Measurements from ENCODE around the gene MYB.

The MYB gene

DNA sequence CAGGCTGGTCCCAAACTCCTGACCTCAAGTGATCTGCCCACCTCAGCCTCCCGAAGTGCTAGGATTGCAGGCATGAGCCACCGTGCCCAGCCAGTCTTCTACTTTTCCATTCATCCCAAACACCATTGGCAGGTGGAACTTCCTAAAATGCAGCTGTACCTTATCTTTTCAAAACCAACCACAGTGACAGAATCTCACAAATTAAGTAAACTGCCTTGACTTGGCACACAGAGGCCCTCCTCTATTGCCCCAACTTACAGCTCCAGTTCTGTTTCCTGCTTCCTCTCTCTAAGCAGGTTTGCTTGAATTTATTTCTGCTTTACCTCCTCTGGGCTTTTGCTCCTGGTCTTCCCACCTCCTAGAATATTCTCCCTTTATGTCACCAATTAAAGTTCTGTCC lies 7.6 kb downstream of the MYB start:
- no peak overlapping the region for H3K4me3 ChIP-seq (ENCODE audit: low read depth, low read length)
- H3K27ac ChIP-seq: no peak overlapping the region
- no peaks in the 10 kb centered on the region for H3K27me3 ChIP-seq (replicated peaks)
- DNase-seq: no peak
- TF ChIP-seq, protein P1, sequence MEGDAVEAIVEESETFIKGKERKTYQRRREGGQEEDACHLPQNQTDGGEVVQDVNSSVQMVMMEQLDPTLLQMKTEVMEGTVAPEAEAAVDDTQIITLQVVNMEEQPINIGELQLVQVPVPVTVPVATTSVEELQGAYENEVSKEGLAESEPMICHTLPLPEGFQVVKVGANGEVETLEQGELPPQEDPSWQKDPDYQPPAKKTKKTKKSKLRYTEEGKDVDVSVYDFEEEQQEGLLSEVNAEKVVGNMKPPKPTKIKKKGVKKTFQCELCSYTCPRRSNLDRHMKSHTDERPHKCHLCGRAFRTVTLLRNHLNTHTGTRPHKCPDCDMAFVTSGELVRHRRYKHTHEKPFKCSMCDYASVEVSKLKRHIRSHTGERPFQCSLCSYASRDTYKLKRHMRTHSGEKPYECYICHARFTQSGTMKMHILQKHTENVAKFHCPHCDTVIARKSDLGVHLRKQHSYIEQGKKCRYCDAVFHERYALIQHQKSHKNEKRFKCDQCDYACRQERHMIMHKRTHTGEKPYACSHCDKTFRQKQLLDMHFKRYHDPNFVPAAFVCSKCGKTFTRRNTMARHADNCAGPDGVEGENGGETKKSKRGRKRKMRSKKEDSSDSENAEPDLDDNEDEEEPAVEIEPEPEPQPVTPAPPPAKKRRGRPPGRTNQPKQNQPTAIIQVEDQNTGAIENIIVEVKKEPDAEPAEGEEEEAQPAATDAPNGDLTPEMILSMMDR (IDR thresholded peaks at IDR 0.05; ENCODE audit: low read depth, low read length, missing control alignments): no peak
- in situ Hi-C loops (cut with HindIII; ENCODE audit: low pct_ligation_motif_present, low sequenced_read_pairs): no loop called here
- H3K36me3 ChIP-seq (replicated peaks): no peaks in the 10 kb centered on the region

DNA sequence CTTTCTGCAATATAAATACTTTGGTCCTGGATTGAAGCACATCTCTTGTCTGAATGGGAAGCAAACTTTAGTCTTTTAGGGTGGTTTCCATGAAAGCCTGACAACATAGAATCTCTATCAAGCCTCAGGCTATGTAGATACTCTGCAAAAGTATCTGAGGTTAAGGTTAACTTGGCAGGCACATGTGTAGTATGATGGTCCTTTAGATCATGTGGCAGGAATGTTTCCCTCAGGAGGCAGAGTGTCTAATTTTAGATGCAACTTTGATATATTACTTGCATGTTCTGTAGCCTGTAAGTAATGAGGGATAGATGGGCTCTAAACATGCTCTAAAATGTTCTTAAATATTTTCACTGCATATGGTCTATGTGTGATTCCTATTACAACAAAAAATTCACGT lies 8.2 kb downstream of the MYB start:
- H3K4me3 ChIP-seq (ENCODE audit: low read depth, low read length): no peak overlapping the region
- no peak overlapping the region for H3K27ac ChIP-seq
- no peak for DNase-seq
- in situ Hi-C loops (cut with HindIII; ENCODE audit: low pct_ligation_motif_present, low sequenced_read_pairs): no loop called here
- TF ChIP-seq, protein P1 (IDR thresholded peaks at IDR 0.05; ENCODE audit: low read depth, low read length, missing control alignments): no peak
- no peaks in the 10 kb centered on the region for H3K27me3 ChIP-seq (replicated peaks)
- H3K36me3 ChIP-seq (replicated peaks): no peaks in the 10 kb centered on the region

DNA sequence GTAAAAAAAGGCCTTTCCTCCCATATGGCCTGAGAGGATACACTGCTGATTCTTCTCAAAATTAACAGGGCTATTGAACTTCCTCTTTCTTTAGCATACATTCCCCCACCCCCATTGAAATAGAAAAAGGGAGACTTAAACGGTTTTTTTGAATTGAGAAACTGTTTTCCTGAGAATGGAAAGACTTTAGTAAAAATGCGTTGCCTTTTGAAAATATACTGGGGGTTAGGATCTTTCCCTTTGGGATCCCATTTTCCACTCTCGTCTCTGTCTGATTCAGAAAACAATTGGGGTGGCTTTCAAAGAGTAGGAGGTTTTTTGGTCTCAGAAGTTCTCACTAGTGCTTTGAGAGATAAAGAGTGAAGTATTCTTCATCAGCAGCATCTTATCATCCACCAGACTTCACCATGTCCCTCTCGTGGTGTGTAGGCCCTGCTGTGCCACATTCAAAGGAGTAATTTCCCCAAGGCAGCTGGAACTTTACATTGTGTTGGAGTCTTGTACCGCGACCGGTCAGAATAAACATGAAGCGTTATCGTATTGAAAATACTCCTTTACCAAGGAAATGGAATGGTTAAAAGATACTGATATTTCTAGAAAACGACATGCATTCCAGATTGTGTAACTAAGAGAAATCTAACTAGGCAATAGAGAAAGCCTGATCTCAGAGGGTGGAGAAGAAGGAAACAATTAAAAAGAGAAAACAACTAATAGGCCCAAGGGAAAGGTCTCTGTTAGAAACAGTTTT lies 10.6 kb downstream of the MYB start:
- in situ Hi-C loops (cut with HindIII; ENCODE audit: low pct_ligation_motif_present, low sequenced_read_pairs): no loop called here
- H3K27ac ChIP-seq: no peak overlapping the region
- TF ChIP-seq, protein P1 (IDR thresholded peaks at IDR 0.05; ENCODE audit: low read depth, low read length, missing control alignments): no peak
- no peak overlapping the region for H3K4me3 ChIP-seq (ENCODE audit: low read depth, low read length)
- H3K27me3 ChIP-seq (replicated peaks): no peaks in the 10 kb centered on the region
- no peak for DNase-seq
- H3K36me3 ChIP-seq (replicated peaks): no peaks in the 10 kb centered on the region

DNA sequence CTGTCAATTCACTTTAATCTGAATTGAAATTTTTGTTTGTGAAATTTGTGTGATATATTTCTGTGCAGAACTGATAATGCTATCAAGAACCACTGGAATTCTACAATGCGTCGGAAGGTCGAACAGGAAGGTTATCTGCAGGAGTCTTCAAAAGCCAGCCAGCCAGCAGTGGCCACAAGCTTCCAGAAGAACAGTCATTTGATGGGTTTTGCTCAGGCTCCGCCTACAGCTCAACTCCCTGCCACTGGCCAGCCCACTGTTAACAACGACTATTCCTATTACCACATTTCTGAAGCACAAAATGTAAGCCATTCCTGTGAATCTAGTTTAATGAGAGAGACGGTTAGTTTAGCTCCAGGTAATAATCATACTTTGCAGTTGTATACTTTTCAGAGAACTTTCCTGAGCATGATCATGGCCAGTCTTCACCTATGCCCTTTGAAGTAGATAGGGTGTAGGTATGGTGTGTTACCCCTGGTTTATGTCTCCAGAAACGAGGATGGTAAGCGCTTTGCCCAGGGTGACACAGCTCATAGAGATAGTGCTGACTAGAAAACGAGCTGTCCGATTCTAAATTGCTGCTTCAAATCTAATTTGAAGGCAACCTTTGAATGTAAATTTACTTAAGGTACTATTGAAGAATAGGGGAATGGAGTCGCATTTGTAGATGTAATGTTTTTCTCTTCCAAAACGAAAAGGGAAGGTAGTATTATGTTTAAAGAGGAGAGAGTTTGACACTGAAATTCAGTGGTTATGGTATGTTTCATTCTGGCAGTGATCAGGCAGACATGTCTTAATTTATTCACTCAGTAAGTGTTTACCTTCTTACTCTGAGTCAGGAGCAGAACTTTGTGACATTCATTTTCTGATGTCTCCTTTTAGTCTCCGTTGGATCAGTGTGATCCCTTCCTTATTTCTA lies 11.4 kb downstream of the MYB start:
- in situ Hi-C loops (cut with HindIII; ENCODE audit: low pct_ligation_motif_present, low sequenced_read_pairs): no loop called here
- no peak overlapping the region for H3K4me3 ChIP-seq (ENCODE audit: low read depth, low read length)
- H3K36me3 ChIP-seq (replicated peaks): no peaks in the 10 kb centered on the region
- H3K27ac ChIP-seq: no peak overlapping the region
- no peaks in the 10 kb centered on the region for H3K27me3 ChIP-seq (replicated peaks)
- DNase-seq: no peak
- TF ChIP-seq, protein P1 (IDR thresholded peaks at IDR 0.05; ENCODE audit: low read depth, low read length, missing control alignments): no peak

DNA sequence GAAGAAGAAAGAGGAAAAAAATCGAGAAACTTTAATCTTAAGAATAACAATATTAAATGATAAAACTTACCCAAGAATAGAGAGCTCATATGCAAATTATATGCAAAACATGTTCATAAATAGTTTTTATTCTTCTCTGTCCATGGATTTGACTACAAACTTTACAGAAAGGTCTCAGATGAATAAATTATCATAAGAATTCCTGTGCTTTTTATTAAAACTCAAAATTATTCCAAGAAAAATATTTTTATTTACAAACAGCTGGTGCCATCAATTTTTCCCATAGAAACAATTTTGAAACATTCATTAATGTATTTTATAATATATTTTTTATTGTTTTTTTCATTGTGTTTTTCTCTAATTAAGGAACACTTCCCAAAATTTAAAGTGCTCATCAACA lies 12.1 kb downstream of the MYB start:
- Histone ChIP-seq H3K27me3 (replicated peaks) (no peaks in the 10 kb centered on the region), H3K27ac (no peak overlapping the region), H3K36me3 (replicated peaks) (no peaks in the 10 kb centered on the region), H3K4me3 (ENCODE audit: low read depth, low read length) (no peak overlapping the region)
- TF ChIP-seq, protein P1 (IDR thresholded peaks at IDR 0.05; ENCODE audit: low read depth, low read length, missing control alignments): no peak
- DNase-seq: no peak
- in situ Hi-C loops (cut with HindIII; ENCODE audit: low pct_ligation_motif_present, low sequenced_read_pairs): no loop called here
